Left lung (tissue), 10 donors: ENCODE results near the gene COX7A2. TPM values are rescaled to one million over a fixed set of nuclear protein-coding genes. Genes with fewer than 3 reads are reported as not detected.

ENCODE experiments used
- ATAC-seq: fragments of 200-7000 bp; cut with Tn5 transposase; one replicate; pipeline ENCODE4 v1.9.1; 2020; ENCODE audit warnings: moderate library complexity
- DNase-seq, 4 donors: peaks; one replicate each; pipeline ENCODE4 v3.0.0-alpha.2; 2013 to 2020
- H3K27ac ChIP-seq, 2 donors: fragments of 200-600 bp; sonication (generic) in 1 of 2; one replicate each; pipeline versions ENCODE4 v1.5.0 to v1.8.0; 2020 to 2021
- H3K27me3 ChIP-seq, 2 donors: fragments of 200-600 bp; sonication (generic) in 1 of 2; one replicate each; pipeline versions ENCODE4 v1.5.0 to v1.8.0; 2020 to 2021
- H3K36me3 ChIP-seq, 2 donors: fragments of 200-600 bp; sonication (generic) in 1 of 2; one replicate each; pipeline versions ENCODE4 v1.5.0 to v1.8.0; 2020 to 2021
- H3K4me1 ChIP-seq, 2 donors: fragments of 200-600 bp; one replicate each; pipeline ENCODE4 v1.8.0; 2021
- H3K4me3 ChIP-seq, 2 donors: fragments of 200-600 bp; sonication (generic) in 1 of 2; one replicate each; pipeline versions ENCODE4 v1.5.0 to v1.8.0; 2020 to 2021; ENCODE audit warnings: mild to moderate bottlenecking in 1 of 2
- H3K9me3 ChIP-seq, 2 donors: fragments of 200-600 bp; sonication (generic) in 1 of 2; one replicate each; pipeline versions ENCODE4 v1.5.0 to v1.8.0; 2020 to 2021
- intact Hi-C, 2 donors: fragments of 100-400 bp; cut with DNase I; formaldehyde crosslinking; loops; one replicate each; pipeline versions ENCODE4 v1.11.2 to v1.14.2; 2022
- polyA plus RNA-seq, 6 donors: library from polyadenylated mRNA; unstranded; fragments of 120-200 nt; gene quantifications; one replicate each; pipeline ENCODE4 v1.2.1, GENCODE V29; 2013; ENCODE audit not compliant: insufficient read length in 6 of 6
- total RNA-seq, 2 donors: library from RNA; stranded (reverse); fragmentation: NEBNext Ultra II Directional; extraction: Animal tissue kit (Norgen Biotek cat#: 25700); gene quantifications; one replicate each; pipeline ENCODE4 v1.2.1, GENCODE V29; 2021
- TF ChIP-seq, protein P1 (sequence below), 2 donors: fragments of 200-600 bp; sonication (generic) in 1 of 2; IDR thresholded peaks; one replicate each; pipeline versions ENCODE4 v1.5.0 to v1.8.0; 2021; ENCODE audit warnings: antibody characterized with exemption in 2 of 2
- donor health status: DM: no; HTN: yes; CAD: no.
- donor health status: DM: no; HTN: no; CAD: no.

The COX7A2 gene
- total and polyA plus RNA-seq, 8 donors = 188 to 322 (median 215) TPM

DNA sequence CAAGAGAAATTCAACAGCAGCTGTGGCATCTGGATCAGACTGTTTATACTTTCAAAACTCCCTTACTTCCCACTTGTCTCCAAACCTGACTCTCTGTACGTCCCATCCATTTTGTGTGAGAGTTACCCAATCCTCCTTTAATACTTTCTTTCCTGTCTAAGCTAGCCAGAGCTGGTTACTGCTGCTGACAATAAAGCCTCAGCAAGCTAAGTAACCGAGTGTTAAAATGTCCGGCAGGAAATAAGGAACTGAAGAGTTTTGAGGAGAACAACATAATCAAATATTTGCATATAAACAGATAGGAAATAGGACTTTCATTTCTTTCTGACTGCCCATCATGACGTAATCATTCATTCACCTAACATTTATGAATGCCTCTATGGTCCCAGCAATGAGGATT is 29.4 kb upstream of the COX7A2 start:
- Histone ChIP-seq H3K9me3 (no peaks in the 10 kb centered on the region), H3K27ac (peak overlapping the region in 1 of 2 donors; percentile 71), H3K4me3 (no peak overlapping the region), H3K27me3 (no peaks in the 10 kb centered on the region), H3K4me1 (peaks cover 18 to 77% of the 10 kb centered on the region in 2 donors), H3K36me3 (no peaks in the 10 kb centered on the region)
- TF ChIP-seq, protein P1, sequence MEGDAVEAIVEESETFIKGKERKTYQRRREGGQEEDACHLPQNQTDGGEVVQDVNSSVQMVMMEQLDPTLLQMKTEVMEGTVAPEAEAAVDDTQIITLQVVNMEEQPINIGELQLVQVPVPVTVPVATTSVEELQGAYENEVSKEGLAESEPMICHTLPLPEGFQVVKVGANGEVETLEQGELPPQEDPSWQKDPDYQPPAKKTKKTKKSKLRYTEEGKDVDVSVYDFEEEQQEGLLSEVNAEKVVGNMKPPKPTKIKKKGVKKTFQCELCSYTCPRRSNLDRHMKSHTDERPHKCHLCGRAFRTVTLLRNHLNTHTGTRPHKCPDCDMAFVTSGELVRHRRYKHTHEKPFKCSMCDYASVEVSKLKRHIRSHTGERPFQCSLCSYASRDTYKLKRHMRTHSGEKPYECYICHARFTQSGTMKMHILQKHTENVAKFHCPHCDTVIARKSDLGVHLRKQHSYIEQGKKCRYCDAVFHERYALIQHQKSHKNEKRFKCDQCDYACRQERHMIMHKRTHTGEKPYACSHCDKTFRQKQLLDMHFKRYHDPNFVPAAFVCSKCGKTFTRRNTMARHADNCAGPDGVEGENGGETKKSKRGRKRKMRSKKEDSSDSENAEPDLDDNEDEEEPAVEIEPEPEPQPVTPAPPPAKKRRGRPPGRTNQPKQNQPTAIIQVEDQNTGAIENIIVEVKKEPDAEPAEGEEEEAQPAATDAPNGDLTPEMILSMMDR (IDR thresholded peaks at IDR 0.05) = no peak
- DNase-seq (no peak), ATAC-seq (peak; percentile 37)
- intact Hi-C loops = no loop called here

DNA sequence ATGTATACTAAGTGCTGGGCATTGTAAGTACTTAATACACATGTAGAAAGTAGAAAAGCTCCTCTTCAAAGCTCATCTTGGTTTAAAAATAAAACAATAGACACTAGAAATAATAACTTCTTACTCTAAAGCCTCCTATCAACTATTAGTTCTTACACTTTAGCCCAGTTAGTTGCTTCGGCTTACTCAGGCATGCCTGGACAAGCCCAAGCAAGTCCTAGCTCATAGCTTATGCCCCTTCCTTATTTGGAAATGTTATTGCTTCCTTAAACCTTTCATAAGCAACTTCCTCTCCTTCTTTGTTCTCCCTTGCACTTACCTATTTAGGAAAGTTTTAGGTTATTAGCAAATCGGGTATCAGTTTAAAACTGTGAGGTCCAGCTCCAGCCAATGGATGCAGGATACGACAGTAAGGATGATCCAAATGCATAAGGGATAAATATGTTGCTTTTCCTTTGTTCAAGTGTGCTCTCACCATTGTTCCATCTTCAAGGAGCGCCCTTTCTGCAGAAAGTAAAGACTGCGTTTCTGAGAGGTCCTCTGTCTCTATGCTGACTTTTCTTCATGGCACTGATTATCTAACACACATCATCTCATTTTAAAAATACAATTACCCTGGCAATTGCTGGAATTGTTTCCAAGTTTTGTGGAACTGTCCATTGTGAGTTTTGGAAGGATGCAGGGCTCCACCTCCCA is 28.7 kb upstream of the COX7A2 start:
- TF ChIP-seq, protein P1 (IDR thresholded peaks at IDR 0.05) = no peak
- Histone ChIP-seq H3K9me3 (no peaks in the 10 kb centered on the region), H3K36me3 (no peaks in the 10 kb centered on the region), H3K4me1 (peaks cover 18 to 77% of the 10 kb centered on the region in 2 donors), H3K27ac (peak overlapping the region; percentile 49 to 71), H3K27me3 (no peaks in the 10 kb centered on the region), H3K4me3 (no peak overlapping the region)
- DNase-seq (no peak), ATAC-seq (no peak)
- intact Hi-C loops = no loop called here

DNA sequence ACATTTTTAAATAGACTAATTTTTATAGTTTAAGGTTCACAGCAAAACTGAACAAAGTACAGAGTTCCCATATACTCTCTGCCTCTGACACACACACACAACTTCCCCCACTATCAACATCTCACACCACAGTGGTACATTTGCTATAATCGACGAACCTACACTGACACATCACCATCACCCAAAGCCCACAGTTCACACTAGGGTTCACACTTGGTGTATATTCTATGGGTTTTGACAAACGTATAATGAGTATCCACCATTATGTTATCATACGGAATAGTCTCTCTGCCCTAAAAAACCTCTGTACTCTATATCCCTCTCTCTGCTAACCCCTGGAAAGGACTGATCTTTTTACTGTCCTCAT is 25.4 kb upstream of the COX7A2 start:
- TF ChIP-seq, protein P1 (IDR thresholded peaks at IDR 0.05) = no peak
- peaks cover 0 to 13% of the 10 kb centered on the region in 2 donors for H3K36me3 ChIP-seq
- H3K27me3 ChIP-seq = no peaks in the 10 kb centered on the region
- ATAC-seq (no peak), DNase-seq (no peak)
- intact Hi-C loops = no loop called here
- H3K9me3 ChIP-seq = no peaks in the 10 kb centered on the region
- H3K4me1 ChIP-seq = peaks cover 13 to 60% of the 10 kb centered on the region in 2 donors
- H3K27ac ChIP-seq = no peak overlapping the region
- no peak overlapping the region for H3K4me3 ChIP-seq

DNA sequence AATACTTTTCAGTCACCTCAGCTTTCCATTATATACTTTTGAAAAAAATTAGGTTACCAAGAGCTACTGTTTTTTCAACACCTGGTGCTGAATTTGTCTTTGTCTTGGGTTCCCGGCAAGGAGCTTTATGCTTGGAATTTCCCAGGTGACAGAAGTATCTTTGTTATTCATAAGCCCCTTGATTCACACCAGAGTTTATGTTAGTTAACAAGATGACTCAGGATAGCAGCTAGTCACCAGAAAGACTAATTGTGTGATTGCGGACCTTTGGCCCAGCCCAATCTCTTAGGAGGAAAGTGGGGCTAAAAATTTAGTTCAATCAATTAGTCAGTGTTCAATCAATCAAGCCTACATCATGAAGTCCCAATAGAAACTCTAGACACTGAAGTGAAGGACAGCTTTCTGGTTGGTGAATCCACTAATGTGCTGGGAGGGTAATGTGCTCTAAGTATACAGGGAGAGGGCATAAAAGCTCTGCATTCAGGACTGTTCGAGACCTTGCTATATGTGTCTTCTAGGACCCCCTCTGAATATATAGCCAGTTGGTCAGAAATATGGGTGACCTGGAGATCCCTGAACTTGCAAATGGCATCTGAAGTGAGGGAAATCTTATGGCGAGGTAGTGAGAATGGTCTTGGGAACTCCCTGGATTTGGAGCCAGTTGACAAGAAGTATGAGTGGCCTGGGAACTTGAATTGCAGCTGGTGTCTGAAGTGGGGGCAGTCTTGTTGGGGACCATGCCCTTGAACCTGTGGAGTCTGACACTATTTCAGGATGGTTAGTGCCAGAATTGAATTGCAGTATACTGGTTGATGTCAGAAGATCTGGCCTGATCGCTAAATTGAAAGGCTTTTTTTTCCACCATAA is 24.8 kb upstream of the COX7A2 start:
- TF ChIP-seq, protein P1 (IDR thresholded peaks at IDR 0.05) = no peak
- peaks cover 0 to 19% of the 10 kb centered on the region in 2 donors for H3K36me3 ChIP-seq
- no peaks in the 10 kb centered on the region for H3K27me3 ChIP-seq
- no peak overlapping the region for H3K4me3 ChIP-seq
- H3K9me3 ChIP-seq = no peaks in the 10 kb centered on the region
- H3K4me1 ChIP-seq = peaks cover 11 to 54% of the 10 kb centered on the region in 2 donors
- ATAC-seq = peak; percentile 39
- DNase-seq = no peak
- peak overlapping the region in 1 of 2 donors; percentile 43 for H3K27ac ChIP-seq
- intact Hi-C loops = no loop called here

DNA sequence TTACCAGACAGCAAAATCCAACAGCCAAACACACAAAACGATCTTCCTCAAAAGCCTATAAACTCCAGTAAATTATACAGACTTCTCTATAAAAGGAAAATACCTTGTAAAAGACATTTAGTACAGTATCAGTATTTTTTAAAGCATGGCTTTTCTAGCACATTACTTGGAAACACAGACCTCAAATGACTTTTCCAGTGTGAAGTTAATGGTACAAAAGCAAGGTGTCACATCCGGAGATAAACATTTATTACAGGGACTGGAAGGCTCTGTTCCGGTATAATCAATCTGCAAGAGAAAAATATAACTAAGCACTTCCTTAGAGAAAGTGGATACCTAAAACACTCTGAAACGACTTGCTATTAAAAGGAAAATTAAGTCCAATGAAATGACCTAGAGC is 23.9 kb upstream of the COX7A2 start:
- intact Hi-C loops = no loop called here
- Histone ChIP-seq H3K9me3 (no peaks in the 10 kb centered on the region), H3K36me3 (peaks cover 0 to 27% of the 10 kb centered on the region in 2 donors), H3K4me1 (peaks cover 8 to 46% of the 10 kb centered on the region in 2 donors), H3K4me3 (no peak overlapping the region), H3K27ac (no peak overlapping the region), H3K27me3 (no peaks in the 10 kb centered on the region)
- ATAC-seq (no peak), DNase-seq (no peak)
- TF ChIP-seq, protein P1 (IDR thresholded peaks at IDR 0.05) = no peak
